GM12892 (cell line): ENCODE data around the gene ADGRB3.

Source experiments
- POLR2A ChIP-seq: IDR thresholded peaks from 2 replicates; pipeline ENCODE4 v1.6.1; 2011; ENCODE audit warnings: low read depth, low read length, control low read depth
- POLR2AphosphoS5 ChIP-seq: IDR thresholded peaks from 2 replicates; pipeline ENCODE4 v1.6.1; 2011; ENCODE audit warnings: low read depth, low read length, control low read depth

DNA sequence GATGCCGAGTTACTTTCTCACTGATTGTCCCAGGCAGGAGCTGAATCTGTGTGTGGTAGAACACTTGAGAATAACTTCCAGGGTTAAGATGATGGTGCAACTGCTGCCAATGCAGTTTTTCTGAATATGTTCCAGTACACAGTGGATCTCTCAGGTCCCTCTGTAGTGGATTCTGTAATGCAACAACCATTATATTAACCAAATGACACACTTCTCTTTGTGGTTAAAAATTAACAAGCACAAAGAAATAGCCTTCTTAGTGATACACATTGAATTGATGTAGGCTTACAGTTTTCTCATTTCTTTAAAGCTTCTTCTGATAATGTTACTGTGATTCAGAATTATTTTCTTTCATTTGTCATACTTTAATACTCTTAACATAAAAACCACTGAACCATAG is 383.8 kb downstream of the ADGRB3 start:
- TF ChIP-seq POLR2AphosphoS5 (no peak), POLR2A (no peak)
